Gastrocnemius medialis (tissue), 4 donors: ENCODE measurements around the gene RGSL1. TPM values are rescaled to one million over a fixed set of nuclear protein-coding genes. Genes with fewer than 3 reads are reported as not detected.

Source experiments
- ATAC-seq, 2 donors: fragments of 150-250 bp; one replicate each; pipeline ENCODE4 v1.9.1; 2016
- DNase-seq, 2 donors: peaks; one replicate each; pipeline ENCODE4 v3.0.0-alpha.2; 2019
- H3K27ac ChIP-seq, 4 donors: fragments of 200-600 bp; sonication (generic); 1 replicate in 1 of 4; 2 replicates in 3 of 4; pipeline ENCODE4 v1.5.1; 2016 to 2018; ENCODE audit warnings: mild to moderate bottlenecking in 2 of 4, moderate library complexity in 1 of 4
- H3K27me3 ChIP-seq, 3 donors: fragments of 200-600 bp; sonication (generic) in 2 of 3; 1 replicate in 1 of 3; 2 replicates in 2 of 3; pipeline versions ENCODE4 v1.5.1 to v1.6.0; 2016 to 2019; ENCODE audit warnings: mild to moderate bottlenecking in 1 of 3, moderate library complexity in 1 of 3
- H3K36me3 ChIP-seq, 2 donors: fragments of 200-600 bp; sonication (generic) in 1 of 2; one replicate each; pipeline ENCODE4 v1.5.1; 2017 to 2018
- H3K4me1 ChIP-seq, 2 donors: fragments of 200-600 bp; sonication (generic) in 1 of 2; one replicate each; pipeline ENCODE4 v1.5.1; 2016 to 2017; ENCODE audit warnings: mild to moderate bottlenecking in 2 of 2
- H3K4me3 ChIP-seq, 4 donors: fragments of 200-600 bp; sonication (generic) in 3 of 4; 1 replicate in 1 of 4; 2 replicates in 3 of 4; pipeline ENCODE4 v1.5.1; 2016 to 2019; ENCODE audit warnings: mild to moderate bottlenecking in 2 of 4
- H3K9me3 ChIP-seq, 3 donors: fragments of 200-600 bp; sonication (generic) in 2 of 3; 1 replicate in 1 of 3; 2 replicates in 2 of 3; pipeline ENCODE4 v1.5.1; 2016 to 2019
- CTCF ChIP-seq, 5 experiments: fragments of 450-650 bp in 3 of 5; fragments of 200-600 bp in 2 of 5; sonication (generic) in 2 of 5; IDR thresholded peaks in 4 of 5; conservative IDR thresholded peaks in 1 of 5; 1 replicate in 4 of 5; 2 replicates in 1 of 5; pipeline ENCODE4 v1.5.1; 2016 to 2019; ENCODE audit warnings: antibody characterized with exemption in 5 of 5, mild to moderate bottlenecking in 3 of 5, moderate library complexity in 3 of 5
- POLR2A ChIP-seq, 2 donors: fragments of 450-650 bp; IDR thresholded peaks; one replicate each; pipeline ENCODE4 v1.6.1; 2017; ENCODE audit warnings: antibody characterized with exemption in 2 of 2, mild to moderate bottlenecking in 2 of 2, moderate library complexity in 2 of 2
- in situ Hi-C, 4 donors: fragments of 200-750 bp; cut with MboI; loops; one replicate each; pipeline versions ENCODE4 v1.15.0 to v1.8.0; 2017; ENCODE audit warnings: low sequenced_read_pairs in 4 of 4
- intact Hi-C: fragments of 100-400 bp; cut with DNase I; formaldehyde crosslinking; loops from one replicate; pipeline ENCODE4 v1.15.1; 2023; ENCODE audit warnings: low total_unique reads
- total RNA-seq, 4 donors: library from RNA; depleted of rRNA; stranded (reverse); fragments of >200 nt; gene quantifications; one replicate each; pipeline versions ENCODE4 v1.1.0 to v1.2.3, GENCODE V29; 2016

The RGSL1 gene
- total RNA-seq, 4 donors from 2014 or later, result not detected

DNA sequence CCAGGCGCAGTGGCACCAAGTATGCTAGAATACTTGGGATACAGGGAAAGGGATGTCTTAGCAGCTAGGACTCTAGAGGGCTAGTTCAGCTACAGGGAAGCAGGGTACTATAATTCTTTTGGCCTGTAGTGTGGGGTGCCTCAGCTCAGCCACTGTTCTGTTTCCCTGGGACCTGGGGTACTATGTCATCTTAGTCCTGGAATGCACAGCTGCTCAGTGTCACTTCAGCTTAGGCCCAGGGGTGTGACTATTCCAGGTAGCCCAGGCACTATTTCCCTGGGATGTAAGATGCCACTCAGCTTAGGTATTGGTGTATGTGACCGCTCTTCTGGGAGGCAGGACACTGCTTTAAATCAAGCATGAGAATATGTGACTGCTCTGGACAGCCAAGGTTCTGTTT, 34.1 kb downstream of the RGSL1 start:
- intact Hi-C loops (no loop called here), in situ Hi-C loops (no loop called here)
- ATAC-seq, result no peak

DNA sequence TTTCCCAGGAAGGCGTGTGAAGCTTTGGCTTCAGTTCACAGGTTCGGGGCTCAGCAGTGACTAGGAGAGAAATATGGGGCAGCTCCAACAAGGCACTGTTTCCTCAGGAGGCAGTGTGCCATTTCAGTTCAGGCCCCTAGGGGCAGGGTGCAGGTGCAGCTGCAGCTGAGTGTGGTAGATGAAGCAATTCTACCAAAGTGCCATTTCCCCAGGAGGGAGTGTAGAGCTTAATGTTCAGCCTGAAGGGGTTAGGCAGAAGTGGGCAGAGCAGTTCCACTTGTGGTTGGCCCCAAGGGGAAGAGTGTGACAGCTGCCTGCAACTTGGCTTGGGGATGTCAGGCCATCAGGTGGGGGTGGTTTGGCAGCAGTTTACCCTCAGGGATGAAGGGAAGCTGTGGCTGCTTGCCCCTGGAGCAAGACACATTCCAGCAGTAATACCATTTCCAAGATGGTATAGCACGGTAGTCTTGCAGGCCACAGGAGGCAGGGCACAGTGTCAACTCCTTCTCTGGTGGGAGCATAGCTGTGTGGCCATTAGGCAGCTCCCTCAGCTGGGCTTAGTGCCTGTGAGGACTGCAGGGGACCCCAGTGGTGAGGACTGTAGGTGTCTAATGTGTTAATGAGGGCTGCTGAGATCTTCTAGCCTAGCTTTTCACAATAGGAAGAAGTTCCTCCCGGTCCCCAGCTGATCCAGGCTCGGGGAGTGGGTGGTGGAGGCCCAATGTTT, 34.7 kb downstream of the RGSL1 start:
- DNase-seq, result no peak
- in situ Hi-C loops (no loop called here), intact Hi-C loops (no loop called here)
- ATAC-seq, result no peak
- Histone ChIP-seq H3K36me3 (no peaks in the 10 kb centered on the region), H3K27me3 (no peaks in the 10 kb centered on the region), H3K4me1 (no peaks in the 10 kb centered on the region), H3K4me3 (no peak overlapping the region), H3K27ac (no peak overlapping the region), H3K9me3 (no peaks in the 10 kb centered on the region)
- TF ChIP-seq CTCF (IDR thresholded peaks at IDR 0.05 in 4 of 5, conservative IDR thresholded peaks at IDR 0.05 in 1 of 5), result no peak
- no peak for TF ChIP-seq POLR2A (IDR thresholded peaks at IDR 0.05)

More for the DNA sequence above, 34.1 kb downstream of the RGSL1 start:
- Histone ChIP-seq H3K27me3 (no peaks in the 10 kb centered on the region), H3K4me3 (no peak overlapping the region), H3K4me1 (no peaks in the 10 kb centered on the region), H3K36me3 (no peaks in the 10 kb centered on the region), H3K9me3 (no peaks in the 10 kb centered on the region), H3K27ac (no peak overlapping the region)
- no peak for DNase-seq
- TF ChIP-seq CTCF (IDR thresholded peaks at IDR 0.05 in 4 of 5, conservative IDR thresholded peaks at IDR 0.05 in 1 of 5) (no peak), POLR2A (IDR thresholded peaks at IDR 0.05) (no peak)

GRCh38 chr1:182485861-182486260, 35.9 kb downstream of the RGSL1 start:
- no peak for ATAC-seq
- no peaks in the 10 kb centered on the region for H3K9me3 ChIP-seq
- TF ChIP-seq CTCF (IDR thresholded peaks at IDR 0.05 in 4 of 5, conservative IDR thresholded peaks at IDR 0.05 in 1 of 5) (no peak), POLR2A (IDR thresholded peaks at IDR 0.05) (no peak)
- in situ Hi-C loops (no loop called here), intact Hi-C loops (no loop called here)
- DNase-seq, result no peak
- H3K4me3 ChIP-seq, result no peak overlapping the region
- H3K4me1 ChIP-seq, result no peaks in the 10 kb centered on the region
- H3K27ac ChIP-seq, result no peak overlapping the region
- H3K27me3 ChIP-seq, result no peaks in the 10 kb centered on the region
- no peaks in the 10 kb centered on the region for H3K36me3 ChIP-seq

DNA sequence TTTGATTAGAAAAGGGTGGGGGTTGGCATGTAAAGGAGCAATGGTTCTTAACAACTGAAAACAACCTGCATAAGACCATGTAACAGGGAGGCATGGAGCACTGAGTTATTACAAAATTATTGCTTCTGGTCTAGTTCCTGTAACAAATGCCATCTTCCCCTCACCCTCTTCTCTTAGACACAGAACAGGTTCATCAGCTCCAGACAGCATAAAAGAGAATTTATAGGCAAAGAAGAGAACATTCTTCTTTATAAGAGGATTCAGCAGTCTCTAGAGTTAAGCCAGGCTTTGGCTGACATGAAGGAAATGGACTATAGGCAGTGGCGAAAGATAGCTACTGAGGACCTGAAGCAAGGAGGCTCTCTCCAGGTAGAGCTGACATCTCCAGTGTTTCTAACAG, 38.9 kb downstream of the RGSL1 start:
- no peak for DNase-seq
- in situ Hi-C loops, result no loop called here

More for the DNA sequence above, 38.9 kb downstream of the RGSL1 start:
- Histone ChIP-seq H3K9me3 (no peaks in the 10 kb centered on the region), H3K4me3 (no peak overlapping the region), H3K4me1 (no peaks in the 10 kb centered on the region), H3K36me3 (no peaks in the 10 kb centered on the region), H3K27me3 (no peaks in the 10 kb centered on the region), H3K27ac (no peak overlapping the region)
- ATAC-seq, result no peak
- TF ChIP-seq POLR2A (IDR thresholded peaks at IDR 0.05), result no peak
- TF ChIP-seq CTCF (IDR thresholded peaks at IDR 0.05 in 4 of 5, conservative IDR thresholded peaks at IDR 0.05 in 1 of 5), result no peak
- intact Hi-C loops, result no loop called here
